ENCODE results near the gene ZC3H12C. TPM values are rescaled to one million over a fixed set of nuclear protein-coding genes. Genes with fewer than 3 reads are reported as not detected.

Gene ZC3H12C
- total RNA-seq, 2 experiments from 2014 or later: 0.05 to 0.17 TPM

DNA sequence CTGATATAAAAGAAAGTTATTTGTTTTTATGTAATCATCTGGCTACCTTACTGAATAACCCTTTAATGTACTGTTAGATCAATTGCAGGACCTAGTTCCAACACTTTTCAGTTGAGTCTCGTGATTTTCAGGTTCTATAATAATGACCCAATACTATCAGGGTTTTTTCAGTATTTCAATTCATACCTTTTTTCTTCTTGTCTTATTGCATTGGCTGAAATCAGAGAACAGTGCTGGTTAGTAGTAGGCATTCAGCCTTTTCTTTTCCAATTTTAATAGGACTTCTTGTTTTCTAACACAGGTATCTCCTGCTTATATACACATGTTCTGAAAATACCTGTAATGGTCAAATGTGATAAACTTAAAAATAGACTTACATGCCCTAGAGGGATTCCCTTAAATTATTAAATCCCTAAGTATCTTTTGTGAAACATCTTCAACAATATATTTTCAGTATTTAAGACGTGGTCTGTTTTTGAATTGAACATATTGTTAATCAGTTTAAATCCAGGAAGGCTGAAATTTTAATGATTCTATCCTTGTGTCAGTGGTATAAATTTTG, 13.6 kb downstream of the ZC3H12C start:
- Mint-ChIP-seq H3K36me3 (ENCODE audit: low read depth) (no peaks in the 10 kb centered on the region), H3K27me3 (peaks cover 5% of the 10 kb centered on the region), H3K4me3 (no peak overlapping the region), H3K9me3 (no peaks in the 10 kb centered on the region), H3K4me1 (ENCODE audit: low read depth) (no peaks in the 10 kb centered on the region), H3K27ac (no peak overlapping the region)
- no peaks in the 10 kb centered on the region for H3K9me3 ChIP-seq (ENCODE audit: control insufficient read depth in 1 of 2, insufficient read depth in 1 of 2, low read length in 2 of 2)
- no peak overlapping the region for H3K27ac ChIP-seq (ENCODE audit: low read depth in 1 of 2, low read length in 2 of 2)
- DNase-seq (no peak), ATAC-seq (ENCODE audit: poor library complexity) (no peak)
- TF ChIP-seq, protein P1, sequence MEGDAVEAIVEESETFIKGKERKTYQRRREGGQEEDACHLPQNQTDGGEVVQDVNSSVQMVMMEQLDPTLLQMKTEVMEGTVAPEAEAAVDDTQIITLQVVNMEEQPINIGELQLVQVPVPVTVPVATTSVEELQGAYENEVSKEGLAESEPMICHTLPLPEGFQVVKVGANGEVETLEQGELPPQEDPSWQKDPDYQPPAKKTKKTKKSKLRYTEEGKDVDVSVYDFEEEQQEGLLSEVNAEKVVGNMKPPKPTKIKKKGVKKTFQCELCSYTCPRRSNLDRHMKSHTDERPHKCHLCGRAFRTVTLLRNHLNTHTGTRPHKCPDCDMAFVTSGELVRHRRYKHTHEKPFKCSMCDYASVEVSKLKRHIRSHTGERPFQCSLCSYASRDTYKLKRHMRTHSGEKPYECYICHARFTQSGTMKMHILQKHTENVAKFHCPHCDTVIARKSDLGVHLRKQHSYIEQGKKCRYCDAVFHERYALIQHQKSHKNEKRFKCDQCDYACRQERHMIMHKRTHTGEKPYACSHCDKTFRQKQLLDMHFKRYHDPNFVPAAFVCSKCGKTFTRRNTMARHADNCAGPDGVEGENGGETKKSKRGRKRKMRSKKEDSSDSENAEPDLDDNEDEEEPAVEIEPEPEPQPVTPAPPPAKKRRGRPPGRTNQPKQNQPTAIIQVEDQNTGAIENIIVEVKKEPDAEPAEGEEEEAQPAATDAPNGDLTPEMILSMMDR (IDR thresholded peaks at IDR 0.05): no peak
- intact Hi-C loops (cut with DNase I, micrococcal nuclease): no loop called here
- peaks cover 0 to 3% of the 10 kb centered on the region in 2 experiments for H3K27me3 ChIP-seq (ENCODE audit: control insufficient read depth in 1 of 2, insufficient read depth in 2 of 2, low read length in 2 of 2)
- no peaks in the 10 kb centered on the region for H3K4me1 ChIP-seq (ENCODE audit: insufficient read depth, low read length)
- H3K36me3 ChIP-seq (ENCODE audit: insufficient read depth, low read length): no peaks in the 10 kb centered on the region
- ChIA-PET CTCF (no interaction called here), POLR2A (no interaction called here)
- H3K4me3 ChIP-seq (ENCODE audit: low read length): no peak overlapping the region

DNA sequence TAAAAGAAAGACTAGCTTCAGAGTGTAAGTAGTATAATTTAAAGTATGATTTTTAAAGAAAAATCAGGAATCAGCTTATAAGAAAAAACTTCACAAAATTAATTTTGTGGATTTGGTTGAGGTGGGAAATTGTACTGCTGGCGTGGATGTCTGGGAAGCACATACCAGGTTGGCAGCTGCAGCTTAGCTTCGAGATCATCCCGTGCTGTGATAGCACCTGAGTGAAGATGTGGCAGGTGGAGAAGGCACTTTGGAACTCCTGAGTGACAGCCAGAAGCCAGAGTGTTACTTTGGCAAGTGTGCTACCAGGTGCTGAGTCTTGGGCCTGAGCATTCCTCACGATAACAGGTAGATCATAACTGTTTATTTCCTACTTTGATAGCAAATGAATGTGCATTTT, 17.7 kb downstream of the ZC3H12C start:
- no peak overlapping the region for H3K4me3 Mint-ChIP-seq
- ATAC-seq (ENCODE audit: poor library complexity) (no peak), DNase-seq (no peak)
- POLR2A ChIA-PET: no interaction called here
- intact Hi-C loops (cut with DNase I, micrococcal nuclease): no loop called here
- no peaks in the 10 kb centered on the region for H3K9me3 ChIP-seq (ENCODE audit: control insufficient read depth in 1 of 2, insufficient read depth in 1 of 2, low read length in 2 of 2)
- H3K9me3 Mint-ChIP-seq: no peaks in the 10 kb centered on the region
- TF ChIP-seq, protein P1 (IDR thresholded peaks at IDR 0.05): no peak
- H3K4me1 Mint-ChIP-seq (ENCODE audit: low read depth): no peaks in the 10 kb centered on the region
- H3K27ac Mint-ChIP-seq: no peak overlapping the region
- H3K27ac ChIP-seq (ENCODE audit: low read depth in 1 of 2, low read length in 2 of 2): no peak overlapping the region
- H3K4me1 ChIP-seq (ENCODE audit: insufficient read depth, low read length): no peaks in the 10 kb centered on the region
- H3K4me3 ChIP-seq (ENCODE audit: low read length): no peak overlapping the region
- H3K36me3 Mint-ChIP-seq (ENCODE audit: low read depth): no peaks in the 10 kb centered on the region
- peaks cover 10% of the 10 kb centered on the region for H3K27me3 Mint-ChIP-seq
- CTCF ChIA-PET: no interaction called here
- H3K36me3 ChIP-seq (ENCODE audit: insufficient read depth, low read length): no peaks in the 10 kb centered on the region
- peaks cover 0 to 3% of the 10 kb centered on the region in 2 experiments for H3K27me3 ChIP-seq (ENCODE audit: control insufficient read depth in 1 of 2, insufficient read depth in 2 of 2, low read length in 2 of 2)

DNA sequence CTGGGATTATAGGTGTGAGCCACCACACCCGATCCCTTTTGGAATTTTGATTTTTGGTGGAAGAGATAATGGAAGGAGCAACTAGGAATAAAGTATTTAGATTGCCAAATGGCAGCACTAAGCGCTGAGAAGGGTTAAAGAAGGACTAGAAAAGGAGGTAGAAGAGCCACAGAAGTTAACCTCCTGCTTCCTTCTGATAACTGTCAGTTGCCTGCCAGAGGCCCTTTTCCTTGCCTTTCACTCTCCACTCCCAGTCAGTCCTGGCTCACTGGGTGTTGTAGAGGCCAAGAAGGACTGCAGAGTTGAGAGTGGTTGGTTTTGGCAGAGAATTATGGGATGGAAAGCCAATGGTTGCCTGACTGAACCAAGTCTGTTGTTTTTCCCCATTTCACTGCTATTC, 19.3 kb downstream of the ZC3H12C start:
- intact Hi-C loops (cut with DNase I, micrococcal nuclease): no loop called here
- CTCF ChIA-PET: no interaction called here
- H3K27me3 Mint-ChIP-seq: peaks cover 15% of the 10 kb centered on the region

More for the DNA sequence above, 19.3 kb downstream of the ZC3H12C start:
- Histone ChIP-seq H3K27me3 (ENCODE audit: control insufficient read depth in 1 of 2, insufficient read depth in 2 of 2, low read length in 2 of 2) (peaks cover 3 to 6% of the 10 kb centered on the region in 2 experiments), H3K9me3 (ENCODE audit: control insufficient read depth in 1 of 2, insufficient read depth in 1 of 2, low read length in 2 of 2) (no peaks in the 10 kb centered on the region), H3K36me3 (ENCODE audit: insufficient read depth, low read length) (no peaks in the 10 kb centered on the region), H3K4me1 (ENCODE audit: insufficient read depth, low read length) (no peaks in the 10 kb centered on the region), H3K4me3 (ENCODE audit: low read length) (no peak overlapping the region), H3K27ac (ENCODE audit: low read depth in 1 of 2, low read length in 2 of 2) (no peak overlapping the region)
- POLR2A ChIA-PET: no interaction called here
- Mint-ChIP-seq H3K27ac (no peak overlapping the region), H3K4me1 (ENCODE audit: low read depth) (no peaks in the 10 kb centered on the region), H3K4me3 (no peak overlapping the region), H3K36me3 (ENCODE audit: low read depth) (no peaks in the 10 kb centered on the region), H3K9me3 (no peaks in the 10 kb centered on the region)
- DNase-seq (no peak), ATAC-seq (ENCODE audit: poor library complexity) (no peak)
- TF ChIP-seq, protein P1 (IDR thresholded peaks at IDR 0.05): no peak
